NB4 (cell line): ENCODE results near the gene CARD18.

Experiments used
- DNase-seq: peaks from one replicate; pipeline ENCODE4 v3.0.0; 2010; ENCODE audit warnings: low read depth
- H3K4me3 ChIP-seq: one replicate; pipeline ENCODE4 v1.5.1; 2011; ENCODE audit warnings: mild to moderate bottlenecking, low read depth, low read length, moderate library complexity
- CTCF ChIP-seq: IDR thresholded peaks from one replicate; pipeline ENCODE4 v1.5.1; 2012; ENCODE audit warnings: low read depth, low read length
- MAX ChIP-seq: IDR thresholded peaks from 2 replicates; pipeline ENCODE4 v1.6.1; 2011; ENCODE audit warnings: low read depth, low read length
- MYC ChIP-seq: IDR thresholded peaks from 2 replicates; pipeline ENCODE4 v1.6.1; 2011; ENCODE audit warnings: low read depth, low read length
- POLR2A ChIP-seq: IDR thresholded peaks from 2 replicates; pipeline ENCODE4 v1.6.1; 2011; ENCODE audit warnings: mild to moderate bottlenecking; ENCODE audit not compliant: insufficient read length; ENCODE audit errors: extremely low read depth

CARD18 gene

GRCh38 chr11:105135883-105136282 is 3.7 kb downstream of the CARD18 start:
- no peak overlapping the region for H3K4me3 ChIP-seq
- no peak for TF ChIP-seq CTCF
- no peak for TF ChIP-seq MYC
- TF ChIP-seq POLR2A, result no peak
- no peak for TF ChIP-seq MAX
- DNase-seq, result no peak

GRCh38 chr11:105132716-105133511 is 6.7 kb downstream of the CARD18 start:
- no peak for TF ChIP-seq POLR2A
- TF ChIP-seq MAX, result no peak
- no peak for TF ChIP-seq MYC
- TF ChIP-seq CTCF, result no peak
- no peak for DNase-seq
- H3K4me3 ChIP-seq, result no peak overlapping the region

- no peak for DNase-seq
- TF ChIP-seq MYC (no peak), CTCF (no peak), POLR2A (no peak), MAX (no peak)
- no peak overlapping the region for H3K4me3 ChIP-seq
Observed at GRCh38 chr11:105130189-105130813, 9.3 kb downstream of the CARD18 start.

- TF ChIP-seq MAX (no peak), CTCF (no peak), POLR2A (no peak), MYC (no peak)
- H3K4me3 ChIP-seq, result no peak overlapping the region
- no peak for DNase-seq
Observed at GRCh38 chr11:105124756-105125155, 14.8 kb downstream of the CARD18 start.

GRCh38 chr11:105111145-105111944 is 28.2 kb downstream of the CARD18 start:
- no peak overlapping the region for H3K4me3 ChIP-seq
- no peak for DNase-seq
- TF ChIP-seq MYC (no peak), MAX (no peak), CTCF (no peak), POLR2A (no peak)
